GM21723 (cell line): ENCODE measurements around the gene ASXL1.
"Not testable (repeated sequence)": the region's sequence is repeated elsewhere in the genome, so short reads cannot be mapped to it uniquely, and the experiment has no call there.

ENCODE experiments used
- ATAC-seq: cut with Tn5 transposase; IDR thresholded peaks from one replicate; pipeline ENCODE4 v1.9.1; 2021; ENCODE audit warnings: mild to moderate bottlenecking, moderate library complexity; ENCODE audit not compliant: unreplicated experiment

The ASXL1 gene

GRCh38 chr20:32463642-32464400, 105.7 kb downstream of the ASXL1 start:
- ATAC-seq = no peak

- ATAC-seq = no peak
Measured at GRCh38 chr20:32464401-32465091, 106.4 kb downstream of the ASXL1 start.

- no peak for ATAC-seq
Measured at GRCh38 chr20:32465092-32465900, 107.2 kb downstream of the ASXL1 start.

- ATAC-seq = not testable (repeated sequence)
Measured at GRCh38 chr20:32465901-32466675, 108.0 kb downstream of the ASXL1 start.

- ATAC-seq = no peak
Measured at GRCh38 chr20:32466739-32467505, 108.8 kb downstream of the ASXL1 start.

- ATAC-seq = no peak
Measured at GRCh38 chr20:32467506-32468312, 109.6 kb downstream of the ASXL1 start.

- no peak for ATAC-seq
Measured at GRCh38 chr20:32468313-32468640, 110.1 kb downstream of the ASXL1 start.

GRCh38 chr20:32468860-32469259, 110.7 kb downstream of the ASXL1 start:
- no peak for ATAC-seq

GRCh38 chr20:32470025-32470861, 112.1 kb downstream of the ASXL1 start:
- ATAC-seq = no peak

- ATAC-seq = no peak
Measured at GRCh38 chr20:32470940-32471339, 112.8 kb downstream of the ASXL1 start.

GRCh38 chr20:32472581-32473207, 114.6 kb downstream of the ASXL1 start:
- ATAC-seq = no peak

- no peak for ATAC-seq
Measured at GRCh38 chr20:32473231-32474008, 115.3 kb downstream of the ASXL1 start.

GRCh38 chr20:32474009-32474716, 116.0 kb downstream of the ASXL1 start:
- no peak for ATAC-seq

- ATAC-seq = no peak
Measured at GRCh38 chr20:32474717-32474966, 116.5 kb downstream of the ASXL1 start.

- no peak for ATAC-seq
Measured at GRCh38 chr20:32474967-32475811, 117.1 kb downstream of the ASXL1 start.
